Kidney (tissue), 14 donors: Measurements from ENCODE around the gene NPEPL1. TPM values are rescaled to one million over a fixed set of nuclear protein-coding genes. Genes with fewer than 3 reads are reported as not detected.
A peak's percentile ranks its signal among the peaks of the same experiment; 100 is the strongest.

Experiments
- DNase-seq, 5 donors: peaks; one replicate each; pipeline ENCODE4 v3.0.0-alpha.2; 2013 to 2020
- FAIRE-seq: peaks from 2 replicates; lab custom pipeline; 2012; peaks lifted over from hg19 to GRCh38; lab: Jason Lieb, UNC
- H3K27ac ChIP-seq, 2 donors: one replicate each; pipeline ENCODE4 v1.7.0; 2013; ENCODE audit warnings: low read depth in 2 of 2, low read length in 2 of 2, inconsistent platforms in 1 of 2
- H3K27me3 ChIP-seq: one replicate; pipeline ENCODE4 v1.7.1; 2013; ENCODE audit warnings: low read length, inconsistent platforms; ENCODE audit not compliant: control insufficient read depth, insufficient read depth
- H3K36me3 ChIP-seq, 3 donors: one replicate each; pipeline versions ENCODE4 v1.7.0 to v1.7.1; 2013; ENCODE audit warnings: low read length in 3 of 3, control low read depth in 1 of 3, inconsistent platforms in 1 of 3; ENCODE audit not compliant: insufficient read depth in 3 of 3, control insufficient read depth in 2 of 3
- H3K4me1 ChIP-seq, 3 donors: one replicate each; pipeline versions ENCODE4 v1.7.0 to v1.7.1; 2013; ENCODE audit warnings: low read length in 3 of 3, inconsistent platforms in 1 of 3, low read depth in 1 of 3; ENCODE audit not compliant: control insufficient read depth in 2 of 3, insufficient read depth in 2 of 3
- H3K4me3 ChIP-seq, 3 donors: one replicate each; pipeline versions ENCODE4 v1.7.0 to v1.8.1; 2013; ENCODE audit warnings: low read length in 3 of 3, control low read depth in 1 of 3, inconsistent platforms in 1 of 3
- H3K9ac ChIP-seq, 3 donors: one replicate each; pipeline versions ENCODE4 v1.7.0 to v1.7.1; 2013; ENCODE audit warnings: low read length in 3 of 3, control low read depth in 1 of 3, inconsistent platforms in 1 of 3
- H3K9me3 ChIP-seq, 3 donors: one replicate each; pipeline versions ENCODE4 v1.7.0 to v1.7.1; 2013; ENCODE audit warnings: low read length in 3 of 3, control low read depth in 1 of 3, inconsistent platforms in 1 of 3; ENCODE audit not compliant: control insufficient read depth in 2 of 3, insufficient read depth in 1 of 3
- intact Hi-C: fragments of 100-400 bp; cut with DNase I; formaldehyde crosslinking; loops from one replicate; pipeline ENCODE4 v1.11.1; 2022
- polyA plus RNA-seq: library from polyadenylated mRNA; stranded (reverse); fragments of 350-450 nt; fragmentation: Illumina TruSeq; extraction: RNeasy Lipid Tissue Mini Kit (QIAGEN cat#74804); gene quantifications from one replicate; pipeline ENCODE4 v1.2.3, GENCODE V29; 2014; ENCODE audit warnings: low read depth, low replicate concordance; ENCODE audit not compliant: insufficient read depth
- total RNA-seq: library from RNA; stranded (reverse); fragmentation: NEBNext Ultra II Directional; extraction: Animal tissue kit (Norgen Biotek cat#: 25700); gene quantifications from one replicate; pipeline ENCODE4 v1.2.1, GENCODE V29; 2021
- TF ChIP-seq, protein P1 (sequence below): IDR thresholded peaks from 3 replicates; pipeline ENCODE4 v1.5.1; 2012; ENCODE audit warnings: mild to moderate bottlenecking, moderate library complexity, borderline replicate concordance; ENCODE audit not compliant: insufficient read depth; ENCODE audit errors: extremely low read depth
- donor health status: control.
- donor health status: control.
- donor health status: control.
- donor health status: control.
- donor health status: control.
- donor health status: DM: yes; HTN: yes; CAD: no.
- donor health status: Normal renal cell carcinoma (clear cell type).

The NPEPL1 gene
- total and polyA plus RNA-seq, 2 donors from 2014 or later = 39.7 to 60.2 TPM

DNA sequence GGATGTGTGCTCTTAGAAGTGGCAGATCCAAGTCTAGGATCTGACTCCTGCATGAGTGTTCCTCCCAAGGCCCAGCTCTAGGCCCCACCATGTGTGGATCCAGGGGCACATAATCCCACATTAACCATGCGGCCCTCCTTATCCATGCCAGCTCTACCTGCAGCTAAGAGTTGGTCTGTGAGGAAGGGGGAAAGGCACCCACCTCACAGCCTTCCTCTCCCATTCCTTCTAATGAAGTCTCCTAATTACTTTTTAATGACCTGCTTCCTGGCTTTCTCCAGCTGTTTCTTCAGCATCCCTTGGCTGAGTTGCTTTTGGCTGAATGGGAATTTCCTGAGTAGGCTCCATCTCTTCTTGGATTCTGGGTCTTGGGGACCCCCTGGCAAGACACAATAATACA lies 52.2 kb downstream of the NPEPL1 start:
- Histone ChIP-seq H3K4me1 (no peaks in the 10 kb centered on the region), H3K27me3 (no peaks in the 10 kb centered on the region), H3K9me3 (no peaks in the 10 kb centered on the region), H3K36me3 (no peaks in the 10 kb centered on the region), H3K9ac (no peak overlapping the region), H3K27ac (no peak overlapping the region), H3K4me3 (no peak overlapping the region)
- intact Hi-C loops = no loop called here
- TF ChIP-seq, protein P1, sequence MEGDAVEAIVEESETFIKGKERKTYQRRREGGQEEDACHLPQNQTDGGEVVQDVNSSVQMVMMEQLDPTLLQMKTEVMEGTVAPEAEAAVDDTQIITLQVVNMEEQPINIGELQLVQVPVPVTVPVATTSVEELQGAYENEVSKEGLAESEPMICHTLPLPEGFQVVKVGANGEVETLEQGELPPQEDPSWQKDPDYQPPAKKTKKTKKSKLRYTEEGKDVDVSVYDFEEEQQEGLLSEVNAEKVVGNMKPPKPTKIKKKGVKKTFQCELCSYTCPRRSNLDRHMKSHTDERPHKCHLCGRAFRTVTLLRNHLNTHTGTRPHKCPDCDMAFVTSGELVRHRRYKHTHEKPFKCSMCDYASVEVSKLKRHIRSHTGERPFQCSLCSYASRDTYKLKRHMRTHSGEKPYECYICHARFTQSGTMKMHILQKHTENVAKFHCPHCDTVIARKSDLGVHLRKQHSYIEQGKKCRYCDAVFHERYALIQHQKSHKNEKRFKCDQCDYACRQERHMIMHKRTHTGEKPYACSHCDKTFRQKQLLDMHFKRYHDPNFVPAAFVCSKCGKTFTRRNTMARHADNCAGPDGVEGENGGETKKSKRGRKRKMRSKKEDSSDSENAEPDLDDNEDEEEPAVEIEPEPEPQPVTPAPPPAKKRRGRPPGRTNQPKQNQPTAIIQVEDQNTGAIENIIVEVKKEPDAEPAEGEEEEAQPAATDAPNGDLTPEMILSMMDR = no peak
- FAIRE-seq (no peak), DNase-seq (peak in 1 of 5 donors; percentile 50)

DNA sequence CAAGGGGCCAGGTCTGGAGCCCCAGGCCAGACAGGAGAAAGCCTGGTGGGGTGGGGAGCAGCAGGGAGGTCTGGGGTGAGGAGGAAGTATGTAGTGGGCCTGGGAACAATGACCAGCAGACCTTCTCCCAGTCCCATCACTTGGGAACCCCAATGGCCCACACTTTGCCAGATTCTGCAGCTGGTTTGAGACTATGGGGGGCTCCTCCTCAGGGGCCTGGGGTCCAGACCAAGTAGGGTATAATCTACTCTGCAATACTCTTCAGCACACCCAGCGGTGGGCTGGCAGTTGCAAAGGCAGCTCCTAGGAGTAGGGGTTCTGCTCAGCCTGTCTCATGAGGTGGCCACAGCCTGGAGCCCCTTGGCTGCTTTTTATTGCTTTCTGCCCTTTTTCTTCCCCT lies 52.8 kb downstream of the NPEPL1 start:
- H3K27ac ChIP-seq = no peak overlapping the region
- intact Hi-C loops = no loop called here
- H3K9ac ChIP-seq = no peak overlapping the region
- no peaks in the 10 kb centered on the region for H3K27me3 ChIP-seq
- H3K36me3 ChIP-seq = no peaks in the 10 kb centered on the region
- TF ChIP-seq, protein P1 = no peak
- FAIRE-seq = no peak
- H3K4me3 ChIP-seq = no peak overlapping the region
- H3K4me1 ChIP-seq = no peaks in the 10 kb centered on the region
- DNase-seq = no peak
- H3K9me3 ChIP-seq = no peaks in the 10 kb centered on the region

DNA sequence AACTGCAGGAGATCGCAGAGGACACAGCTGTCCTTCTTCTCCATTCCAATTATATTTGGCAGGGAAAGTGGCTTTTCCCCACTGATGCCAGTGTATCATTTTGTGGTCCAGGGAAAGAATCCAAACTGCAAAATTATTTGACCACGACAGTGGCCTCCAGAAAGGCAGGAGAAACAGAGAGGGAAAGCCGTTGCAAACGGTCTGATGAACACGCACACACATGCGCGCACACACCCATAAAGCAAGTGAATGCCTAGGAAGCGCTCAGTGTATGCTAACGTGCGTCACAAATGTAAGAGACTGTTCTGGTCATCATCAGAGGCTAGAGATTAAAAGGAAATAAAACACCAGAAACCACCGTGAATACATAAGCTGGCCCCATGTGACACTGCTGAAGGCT lies 54.0 kb downstream of the NPEPL1 start:
- TF ChIP-seq, protein P1 = no peak
- H3K27ac ChIP-seq = no peak overlapping the region
- DNase-seq (peak in 2 of 5 donors; percentile 17 to 29), FAIRE-seq (no peak)
- H3K9me3 ChIP-seq = no peaks in the 10 kb centered on the region
- no peaks in the 10 kb centered on the region for H3K27me3 ChIP-seq
- H3K4me3 ChIP-seq = no peak overlapping the region
- no peak overlapping the region for H3K9ac ChIP-seq
- H3K4me1 ChIP-seq = no peaks in the 10 kb centered on the region
- no peaks in the 10 kb centered on the region for H3K36me3 ChIP-seq
- intact Hi-C loops = no loop called here

DNA sequence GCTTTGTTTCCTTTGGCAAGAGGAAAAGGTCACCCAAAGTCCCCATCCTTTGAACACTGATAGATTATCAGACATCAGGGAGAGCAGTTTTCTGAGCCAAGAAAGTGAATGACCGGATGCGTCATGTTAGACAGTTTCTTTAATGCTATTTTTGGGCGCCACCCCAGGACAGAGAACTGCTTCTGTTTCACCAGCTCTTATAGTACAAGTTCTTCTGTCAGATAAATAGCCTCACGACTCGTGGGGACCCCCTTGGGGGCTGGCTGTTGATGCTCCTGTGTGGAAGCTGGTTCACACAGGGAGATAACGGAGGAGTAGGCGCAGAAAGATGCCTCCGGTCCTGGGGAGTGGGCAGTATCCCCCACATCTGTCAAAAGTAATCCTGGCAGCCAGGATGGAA lies 54.6 kb downstream of the NPEPL1 start:
- Histone ChIP-seq H3K4me1 (no peaks in the 10 kb centered on the region), H3K27ac (no peak overlapping the region), H3K27me3 (no peaks in the 10 kb centered on the region), H3K9ac (no peak overlapping the region), H3K36me3 (no peaks in the 10 kb centered on the region), H3K4me3 (no peak overlapping the region), H3K9me3 (no peaks in the 10 kb centered on the region)
- peak in 1 of 5 donors; percentile 50 for DNase-seq
- intact Hi-C loops = no loop called here
- FAIRE-seq = no peak
- TF ChIP-seq, protein P1 = no peak
